Measurements from ENCODE around the gene SUN2.
"Not testable (repeated sequence)": the region's sequence is repeated elsewhere in the genome, so short reads cannot be mapped to it uniquely, and the experiment has no call there.

SUN2 gene

DNA sequence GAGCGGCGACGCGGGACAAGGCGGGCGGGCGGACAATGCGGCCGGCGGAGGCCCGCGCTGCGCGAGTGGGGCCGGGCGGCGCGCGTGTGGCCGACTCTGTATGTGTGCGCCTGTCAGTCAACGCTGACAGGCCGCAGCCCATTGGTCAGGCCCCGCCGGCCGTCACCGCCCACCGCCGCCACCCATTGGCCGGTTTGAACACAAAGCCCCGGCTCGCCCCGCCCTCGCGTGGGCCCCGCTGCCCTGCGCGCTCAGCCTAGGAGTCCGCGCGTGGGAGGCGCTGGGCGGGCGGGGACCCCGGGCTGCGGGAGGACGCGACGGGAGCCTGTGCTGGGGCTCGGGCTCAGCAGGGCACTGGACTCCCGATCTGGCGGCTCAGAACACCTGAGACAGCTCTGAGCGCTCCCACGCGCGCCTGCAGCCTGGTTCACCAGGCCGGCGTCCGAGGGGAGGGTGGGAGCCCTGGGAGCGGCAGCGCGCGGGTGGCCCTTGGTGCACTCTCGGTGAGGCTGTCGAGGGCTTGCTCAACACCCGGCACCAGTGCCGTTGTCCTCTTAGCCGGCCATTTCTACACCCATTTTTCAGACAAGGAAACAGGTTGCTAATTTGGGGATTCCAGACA lies at the start of gene SUN2:
Gene SUN2, minus strand, starts transcription at position 88 of the 622 bp plus-strand sequence. CDS start 3,370 bp downstream, outside the sequence.
- peak; percentile 63 for DNase-seq (ENCODE audit: low read depth)

GRCh38 chr22:38805041-38805593 lies 49.3 kb upstream of the SUN2 start:
- DNase-seq (ENCODE audit: low read depth) = not testable (repeated sequence)

DNA sequence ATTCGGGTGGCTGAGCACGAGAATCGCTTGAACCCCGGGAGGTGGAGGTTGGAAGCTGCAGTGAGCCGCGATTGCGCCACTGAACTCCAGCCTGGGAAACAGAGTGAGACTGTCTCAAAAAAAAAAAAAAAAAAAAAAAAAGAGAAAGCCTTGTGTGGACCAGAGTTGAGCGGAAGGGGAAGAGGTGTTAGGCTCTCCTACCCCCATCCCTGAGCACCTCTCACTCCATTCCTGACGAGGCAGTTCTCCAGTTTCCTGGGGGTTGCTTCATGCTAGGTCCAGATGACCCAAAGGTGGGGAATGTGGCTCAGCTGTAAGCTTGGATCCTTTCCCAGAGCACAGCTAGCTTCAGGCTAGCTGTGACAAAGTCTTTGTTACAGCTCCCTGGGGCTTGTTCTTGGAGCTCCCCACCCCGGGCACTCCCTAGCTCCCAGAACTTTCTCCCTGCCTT lies 46.9 kb upstream of the SUN2 start:
- DNase-seq (ENCODE audit: low read depth) = peak; percentile 97

- DNase-seq (ENCODE audit: low read depth) = peak; percentile 86
These were observed 43.6 kb upstream of the SUN2 start for GRCh38 chr22:38799265-38800002.

GRCh38 chr22:38798496-38798895 lies 42.7 kb upstream of the SUN2 start:
- DNase-seq (ENCODE audit: low read depth) = no peak

GRCh38 chr22:38796262-38796957 lies 40.6 kb upstream of the SUN2 start:
- no peak for DNase-seq (ENCODE audit: low read depth)

DNA sequence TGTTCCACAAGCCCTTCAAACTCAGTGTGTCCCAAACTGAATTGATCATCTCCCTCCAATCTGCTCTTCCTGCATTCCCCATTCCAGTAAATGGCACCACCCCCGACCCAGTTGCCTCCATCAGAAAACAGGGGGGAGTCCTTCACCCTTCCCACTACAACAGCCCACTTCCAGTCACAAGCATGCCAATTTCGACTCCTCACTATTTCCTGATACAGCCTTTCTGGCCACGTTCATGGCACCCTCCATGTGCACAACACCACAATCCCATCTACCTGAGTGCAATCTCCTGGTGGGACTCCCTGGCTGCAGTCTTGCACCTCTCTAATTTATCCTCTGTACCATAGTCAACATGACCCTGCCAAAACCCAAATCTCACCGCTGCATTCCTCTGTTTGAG lies 39.8 kb upstream of the SUN2 start:
- DNase-seq (ENCODE audit: low read depth) = no peak

GRCh38 chr22:38793721-38794466 lies 38.1 kb upstream of the SUN2 start, which contains the start of gene DNAL4:
DNAL4 (minus strand) TSS chr22:38794143; CDS start chr22:38782731, 11,412 bp downstream.
- DNase-seq (ENCODE audit: low read depth) = peak; percentile 94

- no peak for DNase-seq (ENCODE audit: low read depth)
These were observed 37.5 kb upstream of the SUN2 start for GRCh38 chr22:38793317-38793716.

DNA sequence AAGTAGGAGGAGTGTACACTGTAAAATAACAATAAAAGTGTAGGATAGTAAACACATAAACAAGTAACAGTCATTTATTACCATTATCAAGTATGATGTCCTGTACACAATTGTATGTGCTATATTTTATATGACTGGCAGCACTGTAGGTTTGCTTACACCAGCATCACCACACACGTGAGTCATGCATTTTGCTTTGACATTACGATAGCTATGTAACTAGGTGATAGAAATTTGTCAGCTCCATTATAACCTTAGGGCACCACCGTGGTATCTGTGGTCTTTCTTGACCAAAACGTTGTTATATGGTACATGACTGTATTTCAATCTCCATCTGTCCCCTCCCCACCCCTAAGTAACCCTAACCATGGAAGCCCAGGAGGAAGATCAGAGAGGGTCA lies 37.0 kb upstream of the SUN2 start:
- no peak for DNase-seq (ENCODE audit: low read depth)

GRCh38 chr22:38789606-38790005 lies 33.8 kb upstream of the SUN2 start:
- DNase-seq (ENCODE audit: low read depth) = no peak

DNA sequence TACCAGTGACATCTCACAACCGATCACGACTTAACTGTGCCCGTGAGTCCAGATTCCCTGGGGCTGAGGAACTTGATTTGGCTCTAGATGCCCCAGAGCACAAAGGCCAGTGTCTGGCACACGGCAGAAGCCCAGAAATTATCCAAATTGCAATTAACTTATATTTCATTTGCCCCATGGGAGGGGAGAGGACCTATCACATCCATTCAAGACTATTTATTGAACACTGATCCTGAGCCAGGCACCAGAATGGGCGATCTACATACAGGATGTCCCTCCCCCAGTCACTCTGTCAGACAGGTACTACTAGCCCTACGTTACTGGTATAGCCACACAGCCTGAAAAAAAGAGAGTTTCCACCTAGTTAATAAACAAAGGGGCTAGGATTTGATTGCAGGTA lies 33.0 kb upstream of the SUN2 start:
- DNase-seq (ENCODE audit: low read depth) = no peak

DNA sequence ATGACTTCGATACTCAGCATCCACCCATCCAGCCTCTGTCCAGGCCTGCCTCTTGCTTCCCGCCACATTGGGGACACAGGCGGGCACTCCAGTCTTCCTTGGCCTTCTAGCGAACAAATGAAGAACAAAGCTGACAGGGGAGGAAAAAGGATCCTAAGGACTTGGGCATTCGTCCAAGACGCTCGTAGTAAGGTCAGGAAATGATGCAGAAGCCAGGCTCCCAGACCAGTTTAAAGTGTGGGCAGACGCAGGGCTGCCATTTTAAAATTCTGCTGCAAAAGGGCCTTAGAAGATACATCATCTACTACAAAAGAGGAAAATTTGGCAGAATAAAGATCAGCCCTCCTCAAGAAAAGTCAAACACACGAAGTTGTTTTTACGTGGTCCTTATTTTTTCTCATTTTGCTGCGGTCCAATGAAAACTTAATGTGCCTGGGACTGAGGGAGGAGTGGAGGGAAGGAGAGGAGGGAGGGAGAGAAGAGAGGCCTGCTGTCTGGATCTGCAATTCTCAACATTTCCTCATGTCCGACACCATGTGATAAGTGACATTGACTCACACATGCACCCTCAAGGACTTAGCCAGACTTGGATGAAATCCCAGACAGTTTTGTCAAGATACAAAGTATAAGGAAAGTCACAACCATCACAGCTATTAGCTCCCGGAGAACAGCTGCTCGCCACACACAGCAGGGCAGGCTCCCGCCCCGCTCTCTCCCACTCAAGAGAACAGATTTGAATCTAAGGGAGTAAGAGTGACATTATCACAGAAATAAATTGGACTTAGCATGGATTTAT lies 32.4 kb upstream of the SUN2 start:
- peak; percentile 93 for DNase-seq (ENCODE audit: low read depth)

DNA sequence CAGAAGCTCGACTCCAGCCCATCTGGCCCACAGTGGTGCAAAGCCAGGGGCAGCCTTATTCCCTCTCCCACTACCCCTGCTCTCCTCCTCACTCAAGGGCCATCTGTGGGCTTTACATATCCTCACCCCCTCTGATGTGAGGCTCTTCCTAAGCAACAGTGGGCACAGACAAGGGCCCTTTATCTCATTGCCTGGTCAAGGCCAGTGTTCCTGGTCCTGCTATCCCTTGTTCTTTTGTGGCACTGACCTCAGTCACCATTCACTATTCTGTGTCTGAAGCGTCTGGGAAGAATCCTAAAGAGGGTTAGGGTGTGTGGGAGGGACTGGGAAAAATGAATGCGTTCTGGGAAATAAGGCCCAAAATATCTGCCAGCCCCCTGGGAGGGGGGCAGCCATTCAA lies 30.8 kb upstream of the SUN2 start:
- no peak for DNase-seq (ENCODE audit: low read depth)

GRCh38 chr22:38784856-38785255 lies 29.1 kb upstream of the SUN2 start:
- DNase-seq (ENCODE audit: low read depth) = no peak

- no peak for DNase-seq (ENCODE audit: low read depth)
These were observed 28.2 kb upstream of the SUN2 start for GRCh38 chr22:38784035-38784434.

- no peak for DNase-seq (ENCODE audit: low read depth)
These were observed 27.4 kb upstream of the SUN2 start for GRCh38 chr22:38783095-38783615.

GRCh38 chr22:38782402-38783094 lies 26.8 kb upstream of the SUN2 start:
- no peak for DNase-seq (ENCODE audit: low read depth)

GRCh38 chr22:38781033-38781432 lies 25.2 kb upstream of the SUN2 start:
- DNase-seq (ENCODE audit: low read depth) = no peak

DNA sequence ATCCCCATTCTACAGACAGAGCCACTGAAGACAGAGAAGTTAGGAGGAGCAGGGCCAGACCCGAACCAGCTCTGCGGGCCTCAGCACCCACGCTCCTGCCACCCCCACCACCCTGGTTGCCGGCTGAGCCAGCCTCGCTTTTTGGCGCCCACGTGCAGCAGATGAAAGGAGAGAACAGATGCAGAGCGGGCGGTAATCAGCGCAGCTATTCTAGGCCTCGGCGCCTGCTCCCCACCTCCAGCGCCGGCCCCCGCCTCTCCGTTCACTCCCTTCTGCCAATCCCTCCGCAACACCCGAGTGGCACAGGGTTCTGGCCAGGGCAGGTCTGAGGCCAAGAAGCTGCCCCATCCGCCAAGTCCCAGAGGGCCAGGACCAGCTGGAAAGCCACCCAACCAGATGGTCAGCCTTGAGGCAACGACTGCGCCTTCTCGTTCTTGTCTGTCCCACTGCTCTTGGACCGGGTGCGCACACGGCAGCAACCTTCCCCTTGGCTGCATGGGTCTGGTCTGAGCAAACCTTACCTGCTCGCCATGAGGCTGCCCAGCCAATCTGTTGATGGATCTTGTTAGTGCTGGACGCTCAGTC lies 21.4 kb upstream of the SUN2 start:
- DNase-seq (ENCODE audit: low read depth) = no peak

Data from GM04504 (cell line).